Measurements from ENCODE around the gene GLUL.
"Not testable (repeated sequence)": the region's sequence is repeated elsewhere in the genome, so short reads cannot be mapped to it uniquely, and the experiment has no call there.

Gene GLUL

GRCh38 chr1:182383934-182384333 lies 7.7 kb downstream of the GLUL start (continued):
- TF ChIP-seq, protein P1, sequence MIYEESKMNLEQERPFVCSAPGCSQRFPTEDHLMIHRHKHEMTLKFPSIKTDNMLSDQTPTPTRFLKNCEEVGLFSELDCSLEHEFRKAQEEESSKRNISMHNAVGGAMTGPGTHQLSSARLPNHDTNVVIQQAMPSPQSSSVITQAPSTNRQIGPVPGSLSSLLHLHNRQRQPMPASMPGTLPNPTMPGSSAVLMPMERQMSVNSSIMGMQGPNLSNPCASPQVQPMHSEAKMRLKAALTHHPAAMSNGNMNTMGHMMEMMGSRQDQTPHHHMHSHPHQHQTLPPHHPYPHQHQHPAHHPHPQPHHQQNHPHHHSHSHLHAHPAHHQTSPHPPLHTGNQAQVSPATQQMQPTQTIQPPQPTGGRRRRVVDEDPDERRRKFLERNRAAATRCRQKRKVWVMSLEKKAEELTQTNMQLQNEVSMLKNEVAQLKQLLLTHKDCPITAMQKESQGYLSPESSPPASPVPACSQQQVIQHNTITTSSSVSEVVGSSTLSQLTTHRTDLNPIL (CRISPR knock-in tag; IDR thresholded peaks at IDR 0.05; ENCODE audit: low read depth), result no peak
- TF ChIP-seq, protein P2, sequence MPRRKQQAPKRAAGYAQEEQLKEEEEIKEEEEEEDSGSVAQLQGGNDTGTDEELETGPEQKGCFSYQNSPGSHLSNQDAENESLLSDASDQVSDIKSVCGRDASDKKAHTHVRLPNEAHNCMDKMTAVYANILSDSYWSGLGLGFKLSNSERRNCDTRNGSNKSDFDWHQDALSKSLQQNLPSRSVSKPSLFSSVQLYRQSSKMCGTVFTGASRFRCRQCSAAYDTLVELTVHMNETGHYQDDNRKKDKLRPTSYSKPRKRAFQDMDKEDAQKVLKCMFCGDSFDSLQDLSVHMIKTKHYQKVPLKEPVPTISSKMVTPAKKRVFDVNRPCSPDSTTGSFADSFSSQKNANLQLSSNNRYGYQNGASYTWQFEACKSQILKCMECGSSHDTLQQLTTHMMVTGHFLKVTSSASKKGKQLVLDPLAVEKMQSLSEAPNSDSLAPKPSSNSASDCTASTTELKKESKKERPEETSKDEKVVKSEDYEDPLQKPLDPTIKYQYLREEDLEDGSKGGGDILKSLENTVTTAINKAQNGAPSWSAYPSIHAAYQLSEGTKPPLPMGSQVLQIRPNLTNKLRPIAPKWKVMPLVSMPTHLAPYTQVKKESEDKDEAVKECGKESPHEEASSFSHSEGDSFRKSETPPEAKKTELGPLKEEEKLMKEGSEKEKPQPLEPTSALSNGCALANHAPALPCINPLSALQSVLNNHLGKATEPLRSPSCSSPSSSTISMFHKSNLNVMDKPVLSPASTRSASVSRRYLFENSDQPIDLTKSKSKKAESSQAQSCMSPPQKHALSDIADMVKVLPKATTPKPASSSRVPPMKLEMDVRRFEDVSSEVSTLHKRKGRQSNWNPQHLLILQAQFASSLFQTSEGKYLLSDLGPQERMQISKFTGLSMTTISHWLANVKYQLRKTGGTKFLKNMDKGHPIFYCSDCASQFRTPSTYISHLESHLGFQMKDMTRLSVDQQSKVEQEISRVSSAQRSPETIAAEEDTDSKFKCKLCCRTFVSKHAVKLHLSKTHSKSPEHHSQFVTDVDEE (CRISPR knock-in tag; IDR thresholded peaks at IDR 0.05), result no peak
- no peak for TF ChIP-seq ARNTL (CRISPR knock-in tag; IDR thresholded peaks at IDR 0.05; ENCODE audit: borderline replicate concordance, low read depth)

DNA sequence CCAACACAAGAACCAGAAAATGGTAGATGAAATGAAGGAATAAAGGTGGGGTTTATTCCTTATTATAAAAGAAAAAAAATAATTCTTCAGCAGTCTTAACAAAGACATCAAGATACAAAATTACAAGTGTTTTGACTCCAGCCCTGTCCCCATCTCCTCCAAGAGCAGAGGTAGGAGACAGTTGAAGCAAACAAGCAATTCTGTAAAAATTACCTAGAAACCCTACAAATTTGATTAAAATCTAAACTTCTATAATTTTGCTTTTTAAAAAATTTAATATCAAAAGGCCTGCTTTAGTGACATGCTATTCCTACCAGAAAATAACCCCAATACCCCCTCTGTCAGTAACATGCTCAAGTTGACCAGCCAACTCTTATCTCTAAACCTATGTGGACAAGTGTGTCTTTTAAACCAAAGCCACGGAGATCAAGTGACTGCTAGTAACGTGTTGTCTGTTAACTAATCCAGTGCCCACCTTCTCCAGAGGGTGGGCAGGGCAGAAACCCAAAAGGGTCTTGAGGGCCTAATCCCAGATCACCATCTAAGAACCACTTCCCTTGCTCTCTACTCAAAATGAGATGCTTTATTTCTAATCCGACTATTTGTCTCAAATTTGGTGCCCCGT lies 8.4 kb downstream of the GLUL start:
- no peak for TF ChIP-seq POU6F1 (CRISPR knock-in tag; IDR thresholded peaks at IDR 0.05; ENCODE audit: borderline replicate concordance, low read depth)
- TF ChIP-seq TOX (CRISPR knock-in tag; IDR thresholded peaks at IDR 0.05; ENCODE audit: borderline replicate concordance), result no peak
- TF ChIP-seq, protein P3, sequence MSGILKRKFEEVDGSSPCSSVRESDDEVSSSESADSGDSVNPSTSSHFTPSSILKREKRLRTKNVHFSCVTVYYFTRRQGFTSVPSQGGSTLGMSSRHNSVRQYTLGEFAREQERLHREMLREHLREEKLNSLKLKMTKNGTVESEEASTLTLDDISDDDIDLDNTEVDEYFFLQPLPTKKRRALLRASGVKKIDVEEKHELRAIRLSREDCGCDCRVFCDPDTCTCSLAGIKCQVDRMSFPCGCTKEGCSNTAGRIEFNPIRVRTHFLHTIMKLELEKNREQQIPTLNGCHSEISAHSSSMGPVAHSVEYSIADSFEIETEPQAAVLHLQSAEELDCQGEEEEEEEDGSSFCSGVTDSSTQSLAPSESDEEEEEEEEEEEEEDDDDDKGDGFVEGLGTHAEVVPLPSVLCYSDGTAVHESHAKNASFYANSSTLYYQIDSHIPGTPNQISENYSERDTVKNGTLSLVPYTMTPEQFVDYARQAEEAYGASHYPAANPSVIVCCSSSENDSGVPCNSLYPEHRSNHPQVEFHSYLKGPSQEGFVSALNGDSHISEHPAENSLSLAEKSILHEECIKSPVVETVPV (CRISPR knock-in tag; IDR thresholded peaks at IDR 0.05), result no peak
- no peak for TF ChIP-seq GLIS3 (CRISPR knock-in tag; IDR thresholded peaks at IDR 0.05)
- no peak for TF ChIP-seq ZNF565 (CRISPR knock-in tag; conservative IDR thresholded peaks at IDR 0.05; ENCODE audit: low read depth)
- TF ChIP-seq ARNTL (CRISPR knock-in tag; IDR thresholded peaks at IDR 0.05; ENCODE audit: borderline replicate concordance, low read depth), result no peak
- no peak for TF ChIP-seq ZFP3 (CRISPR knock-in tag; IDR thresholded peaks at IDR 0.05)
- no peak for TF ChIP-seq ISL1 (CRISPR knock-in tag; IDR thresholded peaks at IDR 0.05)
- no peak for ATAC-seq

GRCh38 chr1:182381962-182382819 lies 9.4 kb downstream of the GLUL start:
- no peak for ATAC-seq
- TF ChIP-seq ZFP30 (CRISPR knock-in tag; IDR thresholded peaks at IDR 0.05) (no peak), TOX (CRISPR knock-in tag; IDR thresholded peaks at IDR 0.05; ENCODE audit: borderline replicate concordance) (no peak), OSR1 (CRISPR knock-in tag; IDR thresholded peaks at IDR 0.05) (no peak), GLIS3 (CRISPR knock-in tag; IDR thresholded peaks at IDR 0.05) (no peak), PATZ1 (CRISPR knock-in tag; IDR thresholded peaks at IDR 0.05; ENCODE audit: borderline replicate concordance) (no peak)

DNA sequence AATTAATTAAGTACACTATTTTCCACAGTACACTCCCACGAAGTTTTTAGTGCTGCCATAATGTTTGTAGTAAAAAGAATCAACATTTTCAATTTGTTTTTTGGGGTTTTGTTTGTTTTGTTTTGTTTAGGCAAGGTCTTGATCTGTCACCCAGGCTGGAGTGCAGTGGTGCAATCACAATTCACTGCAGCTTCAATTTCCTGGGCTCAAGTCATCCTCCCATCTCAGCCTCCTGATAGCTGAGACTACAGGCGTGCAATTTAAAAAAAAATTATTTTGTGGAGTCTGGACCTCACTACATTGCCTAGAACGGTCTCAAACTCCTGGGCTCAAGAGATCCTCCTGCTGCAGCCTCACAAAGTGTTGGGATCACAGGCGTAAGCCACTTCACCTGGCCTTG lies 11.4 kb downstream of the GLUL start:
- TF ChIP-seq TCF4 (CRISPR knock-in tag; IDR thresholded peaks at IDR 0.05; ENCODE audit: borderline replicate concordance) (no peak), ZFP30 (CRISPR knock-in tag; IDR thresholded peaks at IDR 0.05) (no peak), ARNTL (CRISPR knock-in tag; IDR thresholded peaks at IDR 0.05; ENCODE audit: borderline replicate concordance, low read depth) (no peak)
- ATAC-seq, result no peak; the same call in 2 of the 3 replicates

DNA sequence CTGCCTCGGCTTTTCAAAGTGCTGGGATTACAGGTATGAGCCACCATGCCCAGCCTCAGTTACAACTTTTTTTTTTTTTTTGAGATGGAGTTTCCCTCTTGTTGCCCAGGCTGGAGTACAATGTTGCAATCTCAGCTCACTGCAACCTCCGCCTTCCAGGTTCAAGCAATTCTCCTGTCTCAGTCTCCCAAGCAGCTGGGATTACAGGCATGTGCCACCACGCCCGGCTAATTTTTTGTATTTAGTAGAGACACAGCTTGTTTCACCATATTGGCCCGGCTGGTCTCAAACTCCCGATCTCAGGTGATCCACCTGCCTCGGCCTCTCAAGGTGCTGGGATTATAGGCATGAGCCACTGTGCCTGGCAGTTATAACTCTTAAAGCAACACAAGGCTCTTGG lies 11.8 kb downstream of the GLUL start:
- ATAC-seq, result not testable (repeated sequence)
